A673 (cell line): ENCODE data around the gene EML1.

Experiments used
- CTCF ChIP-seq: fragments of 300-800, 200-600 bp; sonication (generic); conservative IDR thresholded peaks from 2 replicates; pipeline ENCODE4 v1.5.1; 2017; ENCODE audit warnings: low read depth, mild to moderate bottlenecking, antibody characterized with exemption, low read length, moderate library complexity, mixed read lengths
- EZH2 ChIP-seq: fragments of 200-600 bp; sonication (generic); IDR thresholded peaks from 2 replicates; pipeline ENCODE4 v1.6.1; 2017; ENCODE audit warnings: borderline replicate concordance, low read depth, mild to moderate bottlenecking, mixed read lengths, antibody characterized with exemption, low read length; ENCODE audit not compliant: poor library complexity, severe bottlenecking

DNA sequence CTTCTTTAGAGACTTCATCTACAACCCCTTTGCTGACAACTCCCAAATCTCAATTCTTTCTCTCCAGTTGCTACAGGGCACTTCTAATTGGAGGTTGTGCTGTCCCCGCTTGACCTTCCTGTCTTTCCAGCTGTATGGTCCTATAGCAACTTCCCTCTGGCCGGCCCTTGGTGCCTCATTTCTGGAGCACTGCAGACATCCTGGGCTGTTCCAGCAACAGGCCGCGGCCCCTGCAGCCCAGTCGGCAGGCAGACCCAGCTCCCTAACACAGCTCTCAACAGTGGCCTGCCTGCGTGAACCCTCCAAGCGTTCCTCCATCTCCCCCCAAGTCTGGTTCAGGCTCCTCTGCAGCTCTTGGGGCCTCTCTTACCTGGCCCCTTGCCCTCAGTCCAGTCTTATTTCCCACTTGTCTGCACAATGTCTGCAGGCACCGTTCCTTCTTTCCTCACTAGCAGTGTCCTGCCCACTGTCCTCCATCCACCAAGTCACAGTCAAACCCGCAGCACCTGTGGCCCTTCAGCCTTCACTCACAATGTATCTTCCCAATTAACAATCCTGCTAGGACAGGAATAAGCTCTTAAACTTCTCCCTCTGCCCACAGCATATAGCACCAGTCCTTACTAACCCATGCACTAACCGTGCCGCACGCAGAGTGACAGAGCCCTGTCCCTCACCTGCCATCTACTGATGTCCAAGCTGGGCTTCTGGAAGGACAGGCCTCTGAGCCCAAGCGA is 1.6 kb upstream of the EML1 start:
- TF ChIP-seq CTCF (no peak), EZH2 (no peak)
